HG03097 (cell line): ENCODE data around the gene COP1.
"Not testable (repeated sequence)": the region's sequence is repeated elsewhere in the genome, so short reads cannot be mapped to it uniquely, and the experiment has no call there.

Experiments
- ATAC-seq: cut with Tn5 transposase; IDR thresholded peaks from one replicate; pipeline ENCODE4 v1.9.1; 2021; ENCODE audit not compliant: unreplicated experiment, low FRiP score

COP1 gene

DNA sequence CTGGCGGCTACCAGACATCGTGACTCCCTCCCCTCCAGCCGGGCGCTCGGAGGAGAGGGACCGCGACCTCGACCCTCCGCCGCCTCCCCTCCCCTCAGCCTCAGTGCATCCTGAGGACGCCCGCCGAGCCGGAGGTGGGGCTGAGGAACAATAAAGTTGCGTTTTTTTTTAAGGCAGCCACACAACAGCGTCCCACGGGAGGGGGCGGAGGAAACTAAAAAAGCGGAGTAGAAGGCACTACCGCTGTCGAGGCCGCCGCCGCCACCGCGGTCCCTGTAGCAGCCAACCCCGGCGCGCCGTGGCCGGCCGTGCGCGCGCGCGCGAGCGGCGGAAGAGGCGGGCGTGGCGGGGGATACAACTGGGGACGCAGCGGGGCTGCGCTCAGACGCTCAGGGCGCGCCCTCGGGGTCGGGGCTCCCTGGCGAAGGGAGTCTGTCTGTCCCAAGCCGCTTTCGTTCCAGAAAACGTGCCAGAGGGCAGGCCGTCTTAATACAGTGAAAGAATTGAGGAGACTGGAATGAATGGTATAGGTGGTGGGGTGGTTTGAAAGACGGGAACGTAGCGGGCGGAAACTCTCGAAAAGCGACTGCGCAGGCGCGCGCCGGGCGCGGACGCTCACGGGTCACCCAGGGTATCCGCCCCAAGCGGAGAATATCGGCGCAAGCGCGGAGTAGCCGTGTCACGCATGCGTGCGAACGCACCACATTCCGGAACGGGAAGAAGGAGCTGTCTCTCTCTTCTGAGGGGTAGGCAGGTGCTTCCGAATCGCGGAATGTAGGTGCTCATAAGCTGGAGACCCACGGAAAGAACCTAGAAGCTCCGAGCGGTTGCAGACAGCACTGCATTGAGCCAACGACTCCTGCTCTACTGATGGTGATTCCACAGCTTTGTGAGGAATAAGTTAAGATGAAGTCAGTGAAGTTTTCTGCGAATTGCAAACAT lies at the start of gene COP1:
COP1 (minus strand) TSS at position 326 of the 942 bp plus-strand sequence; CDS start at position 18, 308 bp downstream.
- ATAC-seq: peak; percentile 86

DNA sequence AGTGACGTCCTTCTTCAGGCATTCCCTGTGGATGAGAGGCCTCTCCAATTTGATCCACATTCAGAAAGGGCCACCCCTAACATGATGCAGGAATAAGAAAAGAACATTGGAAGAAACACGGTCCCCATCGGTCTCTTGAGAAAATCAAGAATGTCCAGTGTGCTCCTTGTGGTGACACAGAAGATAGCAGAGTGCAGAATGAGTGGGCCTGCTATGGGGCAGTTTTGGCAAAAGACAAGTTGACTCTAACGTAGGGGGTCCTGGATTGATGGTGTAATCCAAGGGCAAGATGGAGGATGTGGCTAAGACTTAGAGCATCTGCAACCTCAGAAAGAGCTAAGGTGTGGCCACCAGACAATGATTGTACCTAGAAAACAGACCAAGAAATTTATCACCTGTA lies 45.1 kb upstream of the COP1 start:
- ATAC-seq: no peak

- no peak for ATAC-seq
Measured at GRCh38 chr1:176244851-176245250, 37.8 kb upstream of the COP1 start.

- no peak for ATAC-seq
Measured at GRCh38 chr1:176243746-176244145, 36.7 kb upstream of the COP1 start.

GRCh38 chr1:176241385-176242015 lies 34.4 kb upstream of the COP1 start:
- no peak for ATAC-seq

- not testable (repeated sequence) for ATAC-seq
Measured at GRCh38 chr1:176233657-176234056, 26.6 kb upstream of the COP1 start.

- no peak for ATAC-seq
Measured at GRCh38 chr1:176227579-176227978, 20.5 kb upstream of the COP1 start.

GRCh38 chr1:176225911-176226310 lies 18.8 kb upstream of the COP1 start:
- ATAC-seq: no peak

GRCh38 chr1:176225479-176225875 lies 18.4 kb upstream of the COP1 start:
- no peak for ATAC-seq

DNA sequence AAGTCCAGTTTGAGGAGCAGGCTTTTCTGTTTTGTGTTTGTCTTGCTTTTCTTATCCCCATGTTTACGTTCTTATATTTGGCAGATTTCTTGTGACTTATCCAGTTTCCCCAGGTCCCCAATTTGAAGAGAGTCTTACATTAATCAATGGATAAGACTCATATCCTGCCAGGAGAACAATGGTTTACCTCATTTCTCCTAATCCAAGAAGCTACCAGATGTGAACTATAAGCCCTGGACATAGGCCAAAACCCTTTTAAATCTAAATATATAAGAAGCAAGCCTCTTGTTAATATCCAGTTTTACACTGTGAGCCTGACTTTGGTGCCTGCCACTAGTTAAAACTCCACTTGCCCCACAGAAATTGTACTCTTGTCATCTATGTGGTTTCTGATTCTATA lies 15.1 kb upstream of the COP1 start:
- ATAC-seq: no peak

GRCh38 chr1:176220100-176220689 lies 13.1 kb upstream of the COP1 start:
- no peak for ATAC-seq

GRCh38 chr1:176217461-176218099 lies 10.5 kb upstream of the COP1 start:
- ATAC-seq: no peak

GRCh38 chr1:176216031-176216430 lies 8.9 kb upstream of the COP1 start:
- ATAC-seq: no peak

GRCh38 chr1:176211396-176212165 lies 4.5 kb upstream of the COP1 start:
- ATAC-seq: no peak

- ATAC-seq: no peak
Measured at GRCh38 chr1:176208034-176208433, 948 bp upstream of the COP1 start.

GRCh38 chr1:176206006-176206960 lies 803 bp downstream of the COP1 start:
- ATAC-seq: no peak

DNA sequence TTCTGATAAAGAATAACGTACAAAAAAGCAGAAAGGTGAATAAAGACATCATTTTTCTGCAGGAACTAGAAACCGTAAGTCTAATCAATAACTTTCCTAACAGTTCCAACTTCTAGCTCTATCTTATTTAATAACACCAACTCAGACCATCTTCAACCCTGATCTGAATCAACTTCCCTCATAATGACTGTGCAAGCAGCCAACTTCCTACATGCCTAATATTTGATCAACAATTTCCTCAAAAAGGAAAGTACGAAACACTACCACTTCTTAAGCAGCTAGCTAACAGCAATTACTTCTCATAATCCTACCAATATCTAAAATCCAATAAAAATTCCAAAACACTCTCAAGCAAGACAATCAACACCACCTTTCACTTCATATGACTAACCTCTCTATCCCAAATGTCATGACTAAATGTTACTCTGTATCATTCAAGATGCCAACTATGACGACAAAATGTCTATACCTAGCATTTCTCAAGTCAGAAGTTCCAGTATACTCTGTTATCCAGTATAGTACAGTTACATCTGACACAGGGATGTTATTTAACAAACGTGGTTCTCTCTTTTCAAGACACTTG lies 1.7 kb downstream of the COP1 start:
- no peak for ATAC-seq

DNA sequence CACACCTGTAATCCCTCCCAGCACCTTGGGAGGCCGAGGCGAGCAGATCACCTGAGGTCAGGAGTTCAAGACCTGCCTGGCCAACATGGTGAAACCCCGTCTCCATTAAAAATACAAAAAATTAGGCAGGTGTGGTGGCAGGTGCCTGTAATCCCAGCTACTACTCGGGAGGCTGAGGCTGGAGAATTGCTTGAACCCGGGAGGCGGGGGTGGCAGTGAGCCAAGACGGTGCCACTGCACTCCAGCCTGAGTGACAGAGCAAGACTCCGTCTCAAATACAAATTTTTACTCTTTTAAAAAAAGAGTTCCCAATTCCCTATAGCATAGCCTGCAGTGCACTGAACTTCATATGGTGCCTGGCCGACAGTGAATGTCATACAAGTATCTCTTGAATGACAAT lies 2.4 kb downstream of the COP1 start:
- not testable (repeated sequence) for ATAC-seq

DNA sequence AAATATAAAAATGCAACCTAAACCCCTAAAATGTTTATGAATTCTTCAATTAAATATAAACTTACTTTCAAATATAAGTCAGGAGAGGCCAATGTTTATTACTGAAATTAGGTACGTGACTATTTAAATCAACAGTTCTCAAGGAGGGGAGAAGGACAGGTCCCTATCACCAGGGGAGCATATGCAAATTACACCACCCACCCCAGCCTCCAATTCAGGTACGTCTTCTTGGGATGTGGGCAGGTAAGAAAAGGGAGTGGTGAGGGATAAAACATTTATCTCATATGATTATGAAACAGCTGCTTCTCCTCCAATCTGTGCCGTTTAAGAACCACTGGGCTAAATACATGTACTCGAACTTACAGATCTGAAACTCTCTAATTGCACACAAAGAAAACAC lies 3.4 kb downstream of the COP1 start:
- no peak for ATAC-seq
